Stimulated activated naive CD8-positive, alpha-beta T cell treated with anti-CD3 and anti-CD28 coated beads, Interleukin-15, amount 100 ng/mL, for 72 hours (primary cell): Measurements from ENCODE around the gene SLFN12L.
A peak's percentile ranks its signal among the peaks of the same experiment; 100 is the strongest.
"Not testable (repeated sequence)": the region's sequence is repeated elsewhere in the genome, so short reads cannot be mapped to it uniquely, and the experiment has no call there.

Source experiments
- ATAC-seq: fragments of 150-1000 bp; cut with Tn5 transposase; 2 replicates; pipeline ENCODE4 v1.10.0; 2021; ENCODE audit warnings: mild to moderate bottlenecking, moderate library complexity
- DNase-seq, 2 donors: peaks; one replicate each; pipeline ENCODE4 v3.0.0; 2021 to 2022
- H3K27ac Mint-ChIP-seq, 2 donors: one replicate each; pipeline ENCODE4 v1.8.0; 2022; ENCODE audit warnings: mild to moderate bottlenecking in 2 of 2, mixed read lengths in 2 of 2, moderate library complexity in 2 of 2
- H3K27me3 Mint-ChIP-seq: one replicate; pipeline ENCODE4 v1.8.0; 2022; ENCODE audit warnings: mixed read lengths
- H3K4me1 Mint-ChIP-seq: one replicate; pipeline ENCODE4 v1.8.0; 2022; ENCODE audit warnings: mild to moderate bottlenecking, mixed read lengths
- H3K4me3 Mint-ChIP-seq, 2 donors: one replicate each; pipeline ENCODE4 v1.8.0; 2022; ENCODE audit warnings: mild to moderate bottlenecking in 2 of 2, mixed read lengths in 2 of 2, moderate library complexity in 1 of 2
- H3K9me3 Mint-ChIP-seq, 2 donors: one replicate each; pipeline ENCODE4 v1.8.0; 2022; ENCODE audit warnings: mixed read lengths in 2 of 2

The SLFN12L gene

GRCh38 chr17:35537601-35538141 lies at the start of gene SLFN12L:
TSS of gene SLFN12L (minus strand) at chr17:35537678. CDS start at chr17:35522364, 15,314 bp downstream.
- ATAC-seq: peak; percentile 73
- Mint-ChIP-seq H3K9me3 (no peaks in the 10 kb centered on the region), H3K4me1 (peaks cover 52% of the 10 kb centered on the region), H3K27me3 (no peaks in the 10 kb centered on the region), H3K4me3 (peak within 1 kb of the TSS; percentile 68 to 84), H3K27ac (peak within 1 kb of the TSS; percentile 99)
- DNase-seq: peak; percentile 62 to 64

- peak; percentile 65 for ATAC-seq
- Mint-ChIP-seq H3K4me1 (peaks cover 34% of the 10 kb centered on the region), H3K9me3 (no peaks in the 10 kb centered on the region), H3K27ac (peak overlapping the region; percentile 95 to 96), H3K27me3 (no peaks in the 10 kb centered on the region), H3K4me3 (peak overlapping the region; percentile 88 to 94)
- no peak for DNase-seq
Measured at GRCh38 chr17:35586569-35587073, 49.1 kb upstream of the SLFN12L start.

- peak overlapping the region in 1 of 2 donors; percentile 15 for H3K27ac Mint-ChIP-seq
- H3K27me3 Mint-ChIP-seq: no peaks in the 10 kb centered on the region
- ATAC-seq (no peak), DNase-seq (no peak)
- H3K4me3 Mint-ChIP-seq: no peak overlapping the region
- H3K4me1 Mint-ChIP-seq: peaks cover 20% of the 10 kb centered on the region
- H3K9me3 Mint-ChIP-seq: no peaks in the 10 kb centered on the region
Measured at GRCh38 chr17:35584061-35584460, 46.6 kb upstream of the SLFN12L start.

- H3K9me3 Mint-ChIP-seq: no peaks in the 10 kb centered on the region
Measured at GRCh38 chr17:35578929-35579432, 41.5 kb upstream of the SLFN12L start.

GRCh38 chr17:35578197-35578928 lies 40.9 kb upstream of the SLFN12L start, which contains the start of gene PEX12:
TSS of gene PEX12 (minus strand) at chr17:35578571. CDS start at chr17:35578021, 550 bp downstream.
- Mint-ChIP-seq H3K4me1 (peaks cover 27% of the 10 kb centered on the region), H3K27ac (peak within 1 kb of the TSS; percentile 98 to 99), H3K27me3 (no peaks in the 10 kb centered on the region), H3K4me3 (peak within 1 kb of the TSS; percentile 99 to 100), H3K9me3 (no peaks in the 10 kb centered on the region)
- DNase-seq (peak; percentile 79 to 90), ATAC-seq (peak; percentile 98)

More at GRCh38 chr17:35578929-35579432, 41.5 kb upstream of the SLFN12L start:
- peaks cover 27% of the 10 kb centered on the region for H3K4me1 Mint-ChIP-seq
- peak overlapping the region; percentile 99 to 100 for H3K4me3 Mint-ChIP-seq
- ATAC-seq (peak; percentile 52), DNase-seq (no peak)
- peak overlapping the region; percentile 98 to 99 for H3K27ac Mint-ChIP-seq
- no peaks in the 10 kb centered on the region for H3K27me3 Mint-ChIP-seq

- Mint-ChIP-seq H3K27ac (peak overlapping the region; percentile 98 to 99), H3K27me3 (no peaks in the 10 kb centered on the region), H3K4me1 (peaks cover 27% of the 10 kb centered on the region), H3K4me3 (peak overlapping the region; percentile 99 to 100), H3K9me3 (no peaks in the 10 kb centered on the region)
- ATAC-seq (no peak), DNase-seq (no peak)
Measured at GRCh38 chr17:35577830-35578196, 40.3 kb upstream of the SLFN12L start.

GRCh38 chr17:35575759-35576158 lies 38.3 kb upstream of the SLFN12L start:
- ATAC-seq (no peak), DNase-seq (no peak)
- Mint-ChIP-seq H3K4me3 (no peak overlapping the region), H3K9me3 (no peaks in the 10 kb centered on the region), H3K4me1 (peaks cover 33% of the 10 kb centered on the region), H3K27me3 (no peaks in the 10 kb centered on the region), H3K27ac (peak overlapping the region in 1 of 2 donors; percentile 21)

- Mint-ChIP-seq H3K27me3 (no peaks in the 10 kb centered on the region), H3K9me3 (no peaks in the 10 kb centered on the region), H3K4me3 (peak overlapping the region; percentile 80 to 90), H3K4me1 (peaks cover 44% of the 10 kb centered on the region), H3K27ac (no peak overlapping the region)
- DNase-seq: no peak
- ATAC-seq: no peak
Measured at GRCh38 chr17:35569405-35569804, 31.9 kb upstream of the SLFN12L start.

GRCh38 chr17:35568561-35568960 lies 31.1 kb upstream of the SLFN12L start:
- Mint-ChIP-seq H3K4me1 (peaks cover 44% of the 10 kb centered on the region), H3K9me3 (no peaks in the 10 kb centered on the region), H3K27me3 (no peaks in the 10 kb centered on the region), H3K27ac (peak overlapping the region; percentile 98), H3K4me3 (peak overlapping the region; percentile 80 to 90)
- ATAC-seq (peak; percentile 43), DNase-seq (no peak)

GRCh38 chr17:35566968-35567367 lies 29.5 kb upstream of the SLFN12L start:
- no peak for ATAC-seq
- Mint-ChIP-seq H3K27me3 (no peaks in the 10 kb centered on the region), H3K4me1 (peaks cover 44% of the 10 kb centered on the region), H3K27ac (peak overlapping the region in 1 of 2 donors; percentile 9), H3K9me3 (no peaks in the 10 kb centered on the region), H3K4me3 (peak overlapping the region; percentile 80 to 90)
- DNase-seq: no peak

- H3K9me3 Mint-ChIP-seq, H3K27ac Mint-ChIP-seq: not testable (repeated sequence)
Measured at GRCh38 chr17:35563181-35563580, 25.7 kb upstream of the SLFN12L start.

GRCh38 chr17:35560703-35561102 lies 23.2 kb upstream of the SLFN12L start, which contains the start of gene SLFN14:
TSS of gene SLFN14 (minus strand) at chr17:35560819. CDS start at chr17:35558062, 2,757 bp downstream.
- Mint-ChIP-seq H3K27me3 (peaks cover 10% of the 10 kb centered on the region), H3K4me1 (peaks cover 6% of the 10 kb centered on the region), H3K27ac (no peak within 1 kb of the TSS), H3K4me3 (no peak within 1 kb of the TSS), H3K9me3 (no peaks in the 10 kb centered on the region)
- DNase-seq: no peak
- no peak for ATAC-seq

More at GRCh38 chr17:35563181-35563580, 25.7 kb upstream of the SLFN12L start:
- H3K4me1 Mint-ChIP-seq: peaks cover 22% of the 10 kb centered on the region
- ATAC-seq, H3K4me3 Mint-ChIP-seq, DNase-seq, H3K27me3 Mint-ChIP-seq: not testable (repeated sequence)

- peaks cover 6% of the 10 kb centered on the region for H3K4me1 Mint-ChIP-seq
- no peak for ATAC-seq
- H3K9me3 Mint-ChIP-seq: no peaks in the 10 kb centered on the region
- DNase-seq: no peak
- peaks cover 10% of the 10 kb centered on the region for H3K27me3 Mint-ChIP-seq
- H3K27ac Mint-ChIP-seq: no peak overlapping the region
- no peak overlapping the region for H3K4me3 Mint-ChIP-seq
Measured at GRCh38 chr17:35559495-35560210, 22.2 kb upstream of the SLFN12L start.

GRCh38 chr17:35557353-35557752 lies 19.9 kb upstream of the SLFN12L start:
- ATAC-seq (no peak), DNase-seq (no peak)
- no peak overlapping the region for H3K27ac Mint-ChIP-seq
- peaks cover 10% of the 10 kb centered on the region for H3K27me3 Mint-ChIP-seq
- peaks cover 6% of the 10 kb centered on the region for H3K4me1 Mint-ChIP-seq
- H3K4me3 Mint-ChIP-seq: no peak overlapping the region
- no peaks in the 10 kb centered on the region for H3K9me3 Mint-ChIP-seq

- ATAC-seq (no peak), DNase-seq (no peak)
- no peaks in the 10 kb centered on the region for H3K9me3 Mint-ChIP-seq
- no peak overlapping the region for H3K4me3 Mint-ChIP-seq
- no peak overlapping the region for H3K27ac Mint-ChIP-seq
- peaks cover 3% of the 10 kb centered on the region for H3K4me1 Mint-ChIP-seq
- peaks cover 10% of the 10 kb centered on the region for H3K27me3 Mint-ChIP-seq
Measured at GRCh38 chr17:35555691-35556090, 18.2 kb upstream of the SLFN12L start.
